Measurements from ENCODE around the gene RNF166.

DNA sequence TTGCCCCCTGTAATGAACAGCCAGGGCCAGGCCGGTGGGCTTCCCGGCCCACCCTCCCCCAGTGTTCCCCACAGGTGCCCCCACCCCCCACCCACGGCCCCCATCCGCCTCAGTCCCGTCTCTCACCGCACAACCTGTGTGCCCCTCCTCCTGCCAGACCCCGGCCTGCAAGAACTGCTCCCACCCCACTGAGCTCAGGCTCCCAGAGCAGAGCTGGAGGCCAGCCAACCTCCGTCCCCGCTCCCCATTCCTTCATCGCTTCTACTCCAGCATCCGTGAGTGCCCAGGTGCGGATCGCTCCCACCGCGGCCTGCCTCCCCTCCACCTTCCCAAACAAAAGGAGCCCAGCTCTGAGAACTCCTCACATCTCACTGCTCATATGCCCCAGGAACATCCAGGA, 47.5 kb downstream of the RNF166 start:
- TF ChIP-seq SUZ12 (IDR thresholded peaks at IDR 0.05): no peak
- TF ChIP-seq HDGF (IDR thresholded peaks at IDR 0.05; ENCODE audit: borderline replicate concordance): no peak
- TF ChIP-seq BHLHE40 (IDR thresholded peaks at IDR 0.05; ENCODE audit: borderline replicate concordance): no peak
- TF ChIP-seq FOXM1 (IDR thresholded peaks at IDR 0.05; ENCODE audit: borderline replicate concordance): no peak
- TF ChIP-seq PKNOX1 (IDR thresholded peaks at IDR 0.05): no peak
- TF ChIP-seq SP1 (IDR thresholded peaks at IDR 0.05): no peak
- no peak for TF ChIP-seq ELF4 (IDR thresholded peaks at IDR 0.05)
- no peak for TF ChIP-seq LEF1 (IDR thresholded peaks at IDR 0.05; ENCODE audit: borderline replicate concordance)
- TF ChIP-seq L3MBTL2 (conservative IDR thresholded peaks at IDR 0.05): no peak
- TF ChIP-seq ARNT (IDR thresholded peaks at IDR 0.05): no peak
- TF ChIP-seq FOXK2 (IDR thresholded peaks at IDR 0.05): no peak
- no peak for TF ChIP-seq NFRKB (IDR thresholded peaks at IDR 0.05)
